MG63 (cell line): ENCODE measurements around the gene MFAP3. TPM values are rescaled to one million over a fixed set of nuclear protein-coding genes. Genes with fewer than 3 reads are reported as not detected.

ENCODE experiments used
- DNase-seq: peaks from one replicate; pipeline ENCODE4 v3.0.0-alpha.2; 2020
- H3K27me3 ChIP-seq: fragments of 250-450 bp; sonication (Bioruptor Pico); 2 replicates; pipeline ENCODE4 v1.5.1; 2020; ENCODE audit warnings: mild to moderate bottlenecking, moderate library complexity
- H3K36me3 ChIP-seq: fragments of 250-450 bp; sonication (Bioruptor Pico); 2 replicates; pipeline ENCODE4 v1.5.1; 2020; ENCODE audit warnings: mild to moderate bottlenecking, moderate library complexity
- H3K4me3 ChIP-seq: fragments of 250-450 bp; sonication (Bioruptor Pico); 2 replicates; pipeline ENCODE4 v1.5.1; 2020; ENCODE audit warnings: mild to moderate bottlenecking, moderate library complexity
- H3K9me3 ChIP-seq: fragments of 250-450 bp; sonication (Bioruptor Pico); 2 replicates; pipeline ENCODE4 v1.5.1; 2020; ENCODE audit warnings: mild to moderate bottlenecking, moderate library complexity
- total RNA-seq: library from RNA; depleted of rRNA; stranded (reverse); fragments of >200 nt; shearing (Covaris generic); gene quantifications from 2 replicates; pipeline ENCODE4 v1.2.3, GENCODE V29; 2014; ENCODE audit warnings: low replicate concordance

MFAP3 gene
- total RNA-seq, 1 experiment from 2014 or later, result 38.1 TPM

- no peaks in the 10 kb centered on the region for H3K27me3 ChIP-seq
- H3K4me3 ChIP-seq, result no peak overlapping the region
- DNase-seq, result peak; percentile 47
- H3K9me3 ChIP-seq, result no peaks in the 10 kb centered on the region
- H3K36me3 ChIP-seq, result no peaks in the 10 kb centered on the region
Measured at GRCh38 chr5:154076240-154076922, 37.6 kb downstream of the MFAP3 start.

DNA sequence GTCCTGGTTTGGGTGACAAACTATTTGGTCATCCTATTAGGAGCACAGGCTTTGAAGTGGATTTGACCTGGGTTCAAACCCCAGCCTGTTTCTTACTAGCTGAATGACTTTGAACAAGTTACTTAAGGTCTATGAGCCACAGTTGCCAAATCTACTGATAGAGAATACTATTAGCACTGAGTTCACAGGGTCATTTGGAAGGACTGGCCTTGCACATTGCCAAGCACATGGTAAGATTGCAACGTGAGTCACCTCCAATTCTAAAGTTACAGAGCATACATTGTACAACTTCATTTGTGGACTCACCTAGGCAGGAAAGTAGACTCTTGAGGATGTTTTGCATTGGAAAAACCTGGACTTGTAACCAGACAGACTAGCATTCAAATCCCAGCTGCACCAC lies 38.9 kb downstream of the MFAP3 start:
- Histone ChIP-seq H3K4me3 (no peak overlapping the region), H3K27me3 (no peaks in the 10 kb centered on the region), H3K36me3 (no peaks in the 10 kb centered on the region), H3K9me3 (no peaks in the 10 kb centered on the region)
- DNase-seq, result peak; percentile 78

DNA sequence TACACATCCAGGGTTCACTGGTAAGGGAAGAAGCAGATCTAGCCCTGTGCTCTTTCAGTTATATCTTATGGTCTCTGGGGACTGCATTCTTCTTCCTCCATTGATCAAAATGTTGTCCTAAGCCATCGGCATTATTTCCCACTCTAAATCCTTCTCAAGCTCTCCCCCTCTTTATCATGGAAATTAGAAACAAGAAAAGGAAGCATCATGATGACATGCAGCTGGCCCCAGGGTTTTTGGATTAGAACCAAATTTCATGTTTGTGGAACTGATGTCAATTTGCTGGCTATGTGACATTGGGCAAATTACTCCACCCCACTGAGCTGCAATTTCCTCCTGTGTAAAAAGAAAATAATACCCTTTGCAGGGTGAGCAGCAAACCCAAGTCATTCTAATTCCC lies 39.5 kb downstream of the MFAP3 start:
- H3K27me3 ChIP-seq, result no peaks in the 10 kb centered on the region
- H3K36me3 ChIP-seq, result no peaks in the 10 kb centered on the region
- DNase-seq, result peak; percentile 19
- no peaks in the 10 kb centered on the region for H3K9me3 ChIP-seq
- no peak overlapping the region for H3K4me3 ChIP-seq

- no peaks in the 10 kb centered on the region for H3K27me3 ChIP-seq
- no peaks in the 10 kb centered on the region for H3K36me3 ChIP-seq
- DNase-seq, result no peak
- H3K4me3 ChIP-seq, result no peak overlapping the region
- no peaks in the 10 kb centered on the region for H3K9me3 ChIP-seq
Measured at GRCh38 chr5:154081246-154081645, 42.5 kb downstream of the MFAP3 start.

GRCh38 chr5:154084062-154084639 lies 45.4 kb downstream of the MFAP3 start:
- no peaks in the 10 kb centered on the region for H3K9me3 ChIP-seq
- DNase-seq, result no peak
- H3K4me3 ChIP-seq, result no peak overlapping the region
- no peaks in the 10 kb centered on the region for H3K36me3 ChIP-seq
- H3K27me3 ChIP-seq, result no peaks in the 10 kb centered on the region

- H3K4me3 ChIP-seq, result no peak overlapping the region
- DNase-seq, result no peak
- H3K27me3 ChIP-seq, result no peaks in the 10 kb centered on the region
Measured at GRCh38 chr5:154086146-154086545, 47.4 kb downstream of the MFAP3 start.

DNA sequence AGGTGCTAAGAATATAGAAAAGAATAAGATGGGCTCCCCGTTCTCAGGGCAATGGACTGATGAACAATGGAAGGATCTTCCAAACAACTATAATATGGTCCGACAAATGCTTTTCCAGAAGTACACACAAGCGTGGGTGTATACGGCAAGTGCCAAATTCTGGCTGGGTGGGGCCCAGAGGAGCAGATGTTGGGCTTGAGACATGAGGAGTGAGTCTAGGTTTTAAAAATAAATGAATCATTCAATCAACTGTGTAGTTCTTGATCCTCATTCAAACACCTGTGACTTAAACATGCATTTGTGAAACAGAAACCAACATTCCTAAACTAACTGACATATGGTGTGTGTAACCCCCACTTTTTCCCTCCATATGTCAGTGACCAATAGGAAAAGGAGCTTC lies 47.9 kb downstream of the MFAP3 start:
- no peaks in the 10 kb centered on the region for H3K27me3 ChIP-seq
- H3K36me3 ChIP-seq, result no peaks in the 10 kb centered on the region
- DNase-seq, result peak; percentile 97
- no peak overlapping the region for H3K4me3 ChIP-seq
- H3K9me3 ChIP-seq, result no peaks in the 10 kb centered on the region

More at GRCh38 chr5:154086146-154086545, 47.4 kb downstream of the MFAP3 start:
- Histone ChIP-seq H3K9me3 (no peaks in the 10 kb centered on the region), H3K36me3 (no peaks in the 10 kb centered on the region)

- Histone ChIP-seq H3K9me3 (no peaks in the 10 kb centered on the region), H3K36me3 (no peaks in the 10 kb centered on the region), H3K27me3 (no peaks in the 10 kb centered on the region), H3K4me3 (no peak overlapping the region)
- peak; percentile 98 for DNase-seq
Measured at GRCh38 chr5:154087260-154087659, 48.5 kb downstream of the MFAP3 start.

- Histone ChIP-seq H3K36me3 (no peaks in the 10 kb centered on the region), H3K9me3 (no peaks in the 10 kb centered on the region)
- no peak for DNase-seq
Measured at GRCh38 chr5:154088801-154089200, 50.0 kb downstream of the MFAP3 start.

GRCh38 chr5:154090656-154091055 lies 51.9 kb downstream of the MFAP3 start:
- Histone ChIP-seq H3K4me3 (no peak overlapping the region), H3K9me3 (no peaks in the 10 kb centered on the region), H3K36me3 (no peaks in the 10 kb centered on the region), H3K27me3 (no peaks in the 10 kb centered on the region)
- no peak for DNase-seq

More at GRCh38 chr5:154088801-154089200, 50.0 kb downstream of the MFAP3 start:
- Histone ChIP-seq H3K4me3 (no peak overlapping the region), H3K27me3 (no peaks in the 10 kb centered on the region)

- H3K36me3 ChIP-seq, result no peaks in the 10 kb centered on the region
- no peak overlapping the region for H3K4me3 ChIP-seq
- H3K9me3 ChIP-seq, result no peaks in the 10 kb centered on the region
- H3K27me3 ChIP-seq, result no peaks in the 10 kb centered on the region
- peak; percentile 79 for DNase-seq
Measured at GRCh38 chr5:154092356-154093141, 53.8 kb downstream of the MFAP3 start.

DNA sequence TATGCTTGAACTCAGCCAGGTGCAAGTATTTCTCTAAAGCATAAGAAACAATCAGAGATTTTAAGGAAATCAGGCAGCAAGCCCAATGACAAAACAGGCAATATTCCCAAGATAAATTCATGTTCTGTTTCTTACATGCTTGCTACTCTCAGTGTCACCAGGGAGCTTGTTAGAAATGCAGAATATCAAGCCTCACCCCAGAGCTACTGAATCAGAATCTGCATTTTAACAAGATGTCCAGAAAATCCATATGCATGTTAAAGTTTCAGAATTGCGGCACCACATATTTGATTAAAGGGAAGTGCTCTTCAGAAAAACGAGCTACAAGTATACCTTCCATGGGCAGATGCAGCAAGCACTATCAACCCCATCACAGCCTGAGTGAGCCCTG lies 54.4 kb downstream of the MFAP3 start:
- H3K4me3 ChIP-seq, result no peak overlapping the region
- H3K36me3 ChIP-seq, result no peaks in the 10 kb centered on the region
- no peaks in the 10 kb centered on the region for H3K9me3 ChIP-seq
- no peak for DNase-seq
- H3K27me3 ChIP-seq, result no peaks in the 10 kb centered on the region

DNA sequence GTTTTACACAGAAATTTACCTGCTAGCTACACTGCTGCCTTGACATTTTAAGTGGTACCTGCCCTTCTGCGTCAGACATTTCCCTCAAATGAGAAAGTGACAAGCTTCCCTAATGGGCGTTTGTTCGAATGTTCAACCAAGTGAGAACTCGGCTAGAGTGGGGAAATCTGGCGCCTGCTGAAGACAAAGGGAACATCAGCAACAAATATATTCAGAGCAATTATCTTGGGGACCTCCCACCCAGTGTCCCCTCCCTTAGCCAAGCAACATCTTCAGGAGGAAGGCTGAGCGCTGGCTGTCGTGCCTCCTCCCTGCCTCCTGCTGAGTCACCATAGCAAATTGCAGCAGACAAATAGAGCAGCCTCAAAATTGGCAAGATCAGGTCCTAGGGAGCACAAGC lies 57.1 kb downstream of the MFAP3 start:
- H3K9me3 ChIP-seq, result no peaks in the 10 kb centered on the region
- DNase-seq, result peak; percentile 64
- H3K4me3 ChIP-seq, result no peak overlapping the region
- H3K27me3 ChIP-seq, result no peaks in the 10 kb centered on the region
- no peaks in the 10 kb centered on the region for H3K36me3 ChIP-seq

GRCh38 chr5:154097031-154097430 lies 58.3 kb downstream of the MFAP3 start:
- no peaks in the 10 kb centered on the region for H3K36me3 ChIP-seq
- H3K4me3 ChIP-seq, result no peak overlapping the region
- no peaks in the 10 kb centered on the region for H3K9me3 ChIP-seq
- DNase-seq, result no peak
- H3K27me3 ChIP-seq, result no peaks in the 10 kb centered on the region

DNA sequence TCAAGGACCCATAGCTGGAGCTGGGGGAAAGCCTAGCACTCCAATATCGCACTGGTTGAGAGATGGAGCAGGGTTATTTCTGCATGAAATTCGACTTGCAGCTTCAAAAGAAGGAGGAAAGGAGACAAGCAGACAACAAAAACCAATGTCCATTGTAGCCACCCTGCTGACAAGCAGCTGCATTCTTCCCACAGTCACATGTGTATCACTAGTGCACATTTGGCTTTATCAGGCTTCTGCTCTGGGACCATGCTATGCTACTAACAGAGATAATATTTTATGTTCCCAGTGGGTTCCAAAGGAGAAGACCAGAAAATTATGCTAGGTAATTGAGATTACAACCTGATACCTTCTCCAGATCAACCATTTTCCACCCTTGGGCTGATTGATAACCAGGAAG lies 59.7 kb downstream of the MFAP3 start:
- Histone ChIP-seq H3K4me3 (no peak overlapping the region), H3K27me3 (no peaks in the 10 kb centered on the region), H3K36me3 (no peaks in the 10 kb centered on the region), H3K9me3 (no peaks in the 10 kb centered on the region)
- DNase-seq, result no peak

DNA sequence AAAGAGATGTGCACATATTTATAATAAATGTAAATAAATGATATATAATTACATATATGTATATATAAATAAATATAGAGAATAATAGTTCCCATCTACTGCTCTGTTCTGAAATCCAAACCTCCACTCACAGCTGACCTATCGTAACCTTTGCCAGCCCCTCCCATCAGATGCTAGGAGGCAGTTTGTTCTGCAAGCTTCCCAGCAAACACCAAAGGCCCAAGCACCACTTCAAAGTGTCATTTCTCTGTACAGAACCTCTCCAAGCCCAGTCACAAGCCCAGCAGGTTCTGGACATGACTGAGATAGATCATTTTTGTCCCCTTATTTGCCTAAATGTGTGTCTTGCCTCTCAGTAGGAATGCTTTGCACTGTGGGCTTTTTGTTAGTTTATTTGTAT lies 62.4 kb downstream of the MFAP3 start:
- no peaks in the 10 kb centered on the region for H3K27me3 ChIP-seq
- no peaks in the 10 kb centered on the region for H3K36me3 ChIP-seq
- H3K9me3 ChIP-seq, result no peaks in the 10 kb centered on the region
- H3K4me3 ChIP-seq, result no peak overlapping the region
- no peak for DNase-seq

- Histone ChIP-seq H3K9me3 (no peaks in the 10 kb centered on the region), H3K27me3 (no peaks in the 10 kb centered on the region), H3K36me3 (no peaks in the 10 kb centered on the region), H3K4me3 (no peak overlapping the region)
- DNase-seq, result no peak
Measured at GRCh38 chr5:154103233-154103632, 64.5 kb downstream of the MFAP3 start.
